Activated naive CD4-positive, alpha-beta T cell treated with anti-CD3 and anti-CD28 coated beads, Interleukin-2, amount 50 U/mL, for 24 hours (primary cell): ENCODE measurements around the gene AREL1.
A peak's percentile ranks its signal among the peaks of the same experiment; 100 is the strongest.

Source experiments
- H3K27ac Mint-ChIP-seq: one replicate; pipeline ENCODE4 v1.8.0; 2021; ENCODE audit warnings: mild to moderate bottlenecking, mixed read lengths
- H3K27me3 Mint-ChIP-seq: one replicate; pipeline ENCODE4 v1.8.0; 2021; ENCODE audit warnings: mixed read lengths
- H3K36me3 Mint-ChIP-seq: one replicate; pipeline ENCODE4 v1.8.0; 2021; ENCODE audit warnings: mixed read lengths
- H3K4me1 Mint-ChIP-seq: one replicate; pipeline ENCODE4 v1.8.0; 2021; ENCODE audit warnings: mixed read lengths
- H3K4me3 Mint-ChIP-seq: one replicate; pipeline ENCODE4 v1.8.0; 2021; ENCODE audit warnings: mild to moderate bottlenecking, mixed read lengths
- H3K9me3 Mint-ChIP-seq: one replicate; pipeline ENCODE4 v1.8.0; 2021; ENCODE audit warnings: mixed read lengths

Gene AREL1

DNA sequence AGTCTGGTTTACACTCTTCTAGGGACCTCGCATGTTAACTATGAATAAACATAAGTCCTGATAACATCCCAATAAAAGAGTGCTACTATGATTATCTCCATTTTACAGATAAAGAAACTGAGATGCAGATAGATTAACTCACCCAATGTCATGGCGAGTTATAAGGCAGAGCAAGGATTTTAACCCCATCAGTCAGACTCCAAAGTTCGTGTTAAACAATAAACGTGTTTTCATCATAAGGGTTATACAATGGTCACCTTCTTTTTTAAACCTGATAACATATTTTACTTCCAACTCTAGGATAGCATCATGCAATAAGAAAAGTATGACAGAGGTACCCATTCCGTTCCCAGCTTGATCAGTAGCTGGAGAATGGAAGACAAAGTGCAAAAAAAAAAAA lies 1.2 kb downstream of the AREL1 start:
- Mint-ChIP-seq H3K27me3 (no peaks in the 10 kb centered on the region), H3K9me3 (no peaks in the 10 kb centered on the region), H3K4me3 (peak overlapping the region; percentile 100), H3K36me3 (peaks cover 8% of the 10 kb centered on the region), H3K4me1 (peaks cover 66% of the 10 kb centered on the region), H3K27ac (no peak overlapping the region)

GRCh38 chr14:74710480-74710879 lies 2.4 kb downstream of the AREL1 start:
- Mint-ChIP-seq H3K27me3 (no peaks in the 10 kb centered on the region), H3K9me3 (no peaks in the 10 kb centered on the region), H3K4me3 (peak overlapping the region; percentile 59), H3K27ac (no peak overlapping the region), H3K4me1 (peaks cover 69% of the 10 kb centered on the region), H3K36me3 (peaks cover 5% of the 10 kb centered on the region)

DNA sequence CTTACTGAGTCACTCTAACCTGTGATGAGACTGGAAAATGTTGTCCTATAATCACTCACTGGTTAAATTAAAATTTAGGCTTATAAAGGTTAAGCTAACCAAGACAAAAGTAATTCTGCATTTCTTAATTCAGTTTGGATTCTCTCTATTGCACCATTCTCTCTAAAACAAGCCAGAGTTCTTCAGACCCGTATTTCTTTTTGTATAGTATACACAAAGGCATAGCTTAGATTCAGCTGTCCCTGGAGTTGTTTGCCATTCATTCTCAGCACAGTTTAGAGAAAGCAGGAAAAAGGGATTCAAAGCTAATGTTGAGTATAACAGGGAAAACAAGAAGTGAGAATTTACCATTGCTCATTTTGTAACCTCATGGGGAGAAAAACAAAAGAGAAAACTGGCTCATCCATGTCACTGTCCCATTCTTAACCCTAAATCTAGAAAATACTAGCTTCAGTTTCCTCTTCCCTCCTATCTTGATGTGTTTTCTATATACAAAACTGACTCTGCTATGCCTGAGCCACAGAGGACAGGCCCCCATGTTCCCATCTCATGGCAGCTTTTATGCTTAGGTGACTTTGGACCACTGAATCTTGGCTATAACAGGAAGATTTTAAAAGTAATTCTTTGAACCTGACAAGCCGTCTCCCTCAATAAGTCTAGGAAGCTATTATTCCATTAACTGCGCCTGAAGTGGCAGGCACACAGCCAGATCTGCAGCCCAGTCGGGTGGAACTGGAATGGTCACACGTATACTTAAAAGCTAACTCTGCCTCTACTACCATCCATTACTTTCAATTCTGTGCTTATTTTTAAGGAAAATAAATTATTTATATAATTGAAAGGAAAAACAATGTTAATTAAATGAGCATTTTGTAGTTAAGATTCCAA lies 7.0 kb downstream of the AREL1 start:
- Mint-ChIP-seq H3K4me3 (no peak overlapping the region), H3K27ac (no peak overlapping the region), H3K4me1 (peaks cover 57% of the 10 kb centered on the region)

DNA sequence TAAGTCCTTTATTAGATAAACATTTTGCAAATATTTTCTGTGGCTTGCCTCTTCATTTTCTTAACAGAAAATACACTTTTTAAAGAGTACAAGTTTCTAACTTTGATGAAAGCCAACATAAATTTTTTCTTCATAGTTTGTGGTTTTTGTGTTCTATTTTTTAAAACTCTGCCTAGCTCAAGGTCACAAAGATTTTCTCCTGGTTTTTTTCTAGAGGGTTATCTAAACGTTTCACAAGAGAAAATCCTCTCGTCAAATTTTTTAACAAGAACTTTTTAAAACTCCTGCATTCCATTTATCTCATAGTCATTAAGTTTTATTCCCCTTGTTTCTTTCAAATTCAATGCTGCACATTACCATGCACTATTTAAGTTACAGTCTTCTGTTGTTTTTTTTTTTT lies 8.2 kb downstream of the AREL1 start:
- Mint-ChIP-seq H3K4me3 (no peak overlapping the region), H3K27ac (no peak overlapping the region), H3K4me1 (peaks cover 47% of the 10 kb centered on the region), H3K27me3 (no peaks in the 10 kb centered on the region), H3K36me3 (peaks cover 13% of the 10 kb centered on the region), H3K9me3 (peaks cover 6% of the 10 kb centered on the region)

More for the DNA sequence above, 7.0 kb downstream of the AREL1 start:
- H3K27me3 Mint-ChIP-seq: no peaks in the 10 kb centered on the region
- H3K36me3 Mint-ChIP-seq: peaks cover 13% of the 10 kb centered on the region
- H3K9me3 Mint-ChIP-seq: peaks cover 6% of the 10 kb centered on the region

DNA sequence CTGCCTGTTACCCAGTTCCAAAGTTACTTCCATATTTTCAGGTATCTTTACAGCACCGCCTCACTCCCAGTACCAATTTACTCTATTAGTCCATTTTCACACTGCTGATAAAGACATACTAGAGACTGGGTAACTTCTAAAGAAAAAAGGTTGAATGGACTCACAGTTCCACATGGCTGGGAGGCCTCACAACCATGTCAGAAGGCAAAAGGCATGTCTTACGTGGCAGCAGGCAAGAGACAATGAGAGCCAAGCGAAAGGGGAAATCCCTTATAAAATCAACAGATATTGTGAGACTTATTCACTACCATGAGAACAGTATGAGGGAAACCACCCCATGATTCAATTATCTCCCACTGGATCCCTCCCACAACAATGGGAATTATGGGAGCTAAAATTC lies 9.8 kb downstream of the AREL1 start:
- Mint-ChIP-seq H3K27ac (peak overlapping the region; percentile 13), H3K9me3 (peaks cover 6% of the 10 kb centered on the region), H3K4me3 (no peak overlapping the region), H3K4me1 (peaks cover 41% of the 10 kb centered on the region), H3K36me3 (peaks cover 14% of the 10 kb centered on the region), H3K27me3 (no peaks in the 10 kb centered on the region)

DNA sequence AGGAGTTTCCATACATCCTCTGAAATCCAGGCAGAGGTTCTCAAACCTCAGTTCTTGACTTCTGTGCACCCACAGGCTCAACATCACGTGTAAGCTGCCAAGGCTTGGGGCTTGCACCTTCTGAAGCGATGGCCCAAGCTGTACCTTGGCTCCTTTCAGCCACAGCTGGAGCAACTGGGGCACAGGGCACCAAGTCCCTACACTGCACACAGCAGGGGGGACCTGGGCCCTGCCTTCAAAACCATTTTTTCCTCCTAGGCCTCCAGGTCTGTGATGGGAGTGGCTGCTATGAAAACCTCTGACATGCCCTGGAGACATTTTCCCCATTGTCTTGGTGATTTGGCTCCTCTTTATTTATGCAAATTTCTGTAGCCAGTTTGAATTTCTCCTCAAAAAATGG lies 10.6 kb downstream of the AREL1 start:
- H3K27me3 Mint-ChIP-seq: no peaks in the 10 kb centered on the region
- H3K9me3 Mint-ChIP-seq: peaks cover 6% of the 10 kb centered on the region
- no peak overlapping the region for H3K27ac Mint-ChIP-seq
- H3K36me3 Mint-ChIP-seq: peaks cover 17% of the 10 kb centered on the region
- H3K4me1 Mint-ChIP-seq: peaks cover 44% of the 10 kb centered on the region
- H3K4me3 Mint-ChIP-seq: no peak overlapping the region

DNA sequence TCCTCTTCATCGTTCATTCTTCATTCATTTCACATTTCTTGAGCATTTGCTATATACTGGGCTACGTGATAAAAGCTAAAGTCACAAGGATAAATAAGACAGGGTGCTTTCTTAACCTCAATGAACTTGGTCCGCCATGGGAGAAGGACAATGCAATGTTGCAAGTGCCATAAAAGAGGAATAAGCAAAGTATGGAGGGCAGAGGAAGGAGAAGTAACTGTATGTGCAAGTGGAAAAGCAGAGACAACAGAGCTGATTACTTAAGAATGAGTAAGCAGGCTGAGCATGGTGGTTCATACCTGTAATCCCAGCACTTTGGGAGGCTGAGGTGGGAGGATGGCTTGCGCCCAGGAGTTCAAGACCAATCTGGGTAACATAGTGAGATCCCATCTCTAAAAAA lies 14.4 kb downstream of the AREL1 start:
- peaks cover 6% of the 10 kb centered on the region for H3K9me3 Mint-ChIP-seq
- H3K27ac Mint-ChIP-seq: no peak overlapping the region
- no peaks in the 10 kb centered on the region for H3K27me3 Mint-ChIP-seq
- peaks cover 36% of the 10 kb centered on the region for H3K4me1 Mint-ChIP-seq
- H3K36me3 Mint-ChIP-seq: peaks cover 15% of the 10 kb centered on the region
- H3K4me3 Mint-ChIP-seq: no peak overlapping the region

DNA sequence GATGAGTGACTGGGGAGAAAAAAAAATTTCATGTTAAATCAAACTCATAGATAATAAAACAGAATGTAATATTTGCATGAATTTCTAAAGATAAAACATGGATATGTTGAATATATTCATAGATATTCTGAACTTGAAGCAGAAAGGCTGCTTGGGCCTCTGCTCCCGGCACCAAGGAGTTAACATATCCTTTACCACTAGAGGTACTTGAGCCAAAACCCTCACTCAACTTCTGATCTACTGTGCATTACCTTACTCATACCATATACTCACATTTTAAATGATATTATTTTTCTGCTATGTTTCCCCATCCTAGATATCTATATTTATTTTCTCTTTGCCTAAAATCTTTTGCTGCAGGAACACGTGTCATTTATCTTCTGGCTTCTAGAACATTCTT lies 14.9 kb downstream of the AREL1 start:
- H3K27me3 Mint-ChIP-seq: no peaks in the 10 kb centered on the region
- H3K27ac Mint-ChIP-seq: no peak overlapping the region
- no peak overlapping the region for H3K4me3 Mint-ChIP-seq
- H3K36me3 Mint-ChIP-seq: peaks cover 14% of the 10 kb centered on the region
- peaks cover 4% of the 10 kb centered on the region for H3K9me3 Mint-ChIP-seq
- H3K4me1 Mint-ChIP-seq: peaks cover 36% of the 10 kb centered on the region

- Mint-ChIP-seq H3K4me3 (no peak overlapping the region), H3K4me1 (peaks cover 31% of the 10 kb centered on the region), H3K27me3 (no peaks in the 10 kb centered on the region), H3K9me3 (no peaks in the 10 kb centered on the region), H3K27ac (no peak overlapping the region), H3K36me3 (peaks cover 9% of the 10 kb centered on the region)
These were observed 15.3 kb downstream of the AREL1 start for GRCh38 chr14:74697543-74697942.

GRCh38 chr14:74697011-74697410 lies 15.9 kb downstream of the AREL1 start:
- Mint-ChIP-seq H3K27ac (no peak overlapping the region), H3K4me1 (peaks cover 31% of the 10 kb centered on the region), H3K4me3 (no peak overlapping the region), H3K36me3 (peaks cover 8% of the 10 kb centered on the region), H3K27me3 (no peaks in the 10 kb centered on the region), H3K9me3 (no peaks in the 10 kb centered on the region)

DNA sequence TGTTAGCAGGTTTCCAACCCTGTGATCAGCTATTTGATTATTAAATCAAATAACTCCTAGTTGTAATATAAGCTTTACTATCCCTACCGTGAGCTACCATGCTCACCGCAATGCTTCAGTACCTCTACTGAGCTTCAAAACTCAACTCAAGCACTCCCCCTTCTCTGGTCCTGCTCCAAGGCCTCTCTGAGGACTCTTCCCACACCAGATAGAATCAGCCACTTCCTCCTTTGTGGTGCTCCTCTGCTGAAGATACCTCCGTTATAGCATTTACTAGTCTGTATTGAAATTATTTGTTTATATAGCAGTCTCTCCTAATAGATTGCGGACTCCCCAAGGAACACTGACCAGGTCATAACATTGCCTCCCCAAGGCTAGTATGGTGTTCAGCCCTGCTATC lies 17.5 kb downstream of the AREL1 start:
- H3K4me1 Mint-ChIP-seq: peaks cover 25% of the 10 kb centered on the region
- H3K27me3 Mint-ChIP-seq: no peaks in the 10 kb centered on the region
- H3K36me3 Mint-ChIP-seq: peaks cover 8% of the 10 kb centered on the region
- no peaks in the 10 kb centered on the region for H3K9me3 Mint-ChIP-seq
- H3K27ac Mint-ChIP-seq: no peak overlapping the region
- H3K4me3 Mint-ChIP-seq: no peak overlapping the region

DNA sequence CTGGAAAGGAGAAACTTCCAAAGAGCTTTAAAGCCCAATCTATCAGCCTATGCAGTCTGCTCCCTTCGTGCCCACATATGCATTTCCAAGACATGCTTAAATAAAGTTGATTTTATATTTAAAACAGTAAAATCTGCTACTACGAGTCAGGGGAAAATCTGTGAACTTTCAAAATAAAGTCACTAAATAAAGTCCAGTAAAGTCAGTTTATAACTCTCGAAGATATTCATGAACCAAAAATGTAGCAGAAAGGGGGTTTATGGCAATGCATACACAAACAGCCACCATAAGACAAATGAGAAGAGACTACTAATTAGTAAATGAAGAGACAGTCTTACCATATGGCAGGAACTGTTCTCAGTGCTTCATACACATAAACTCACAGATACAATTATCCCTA lies 19.7 kb downstream of the AREL1 start:
- Mint-ChIP-seq H3K27me3 (no peaks in the 10 kb centered on the region), H3K4me3 (no peak overlapping the region), H3K36me3 (peaks cover 10% of the 10 kb centered on the region), H3K9me3 (no peaks in the 10 kb centered on the region), H3K27ac (no peak overlapping the region), H3K4me1 (peaks cover 17% of the 10 kb centered on the region)

GRCh38 chr14:74691456-74691855 lies 21.4 kb downstream of the AREL1 start:
- peaks cover 4% of the 10 kb centered on the region for H3K36me3 Mint-ChIP-seq
- no peaks in the 10 kb centered on the region for H3K27me3 Mint-ChIP-seq
- no peaks in the 10 kb centered on the region for H3K9me3 Mint-ChIP-seq
- no peak overlapping the region for H3K4me3 Mint-ChIP-seq
- peaks cover 10% of the 10 kb centered on the region for H3K4me1 Mint-ChIP-seq
- H3K27ac Mint-ChIP-seq: no peak overlapping the region

DNA sequence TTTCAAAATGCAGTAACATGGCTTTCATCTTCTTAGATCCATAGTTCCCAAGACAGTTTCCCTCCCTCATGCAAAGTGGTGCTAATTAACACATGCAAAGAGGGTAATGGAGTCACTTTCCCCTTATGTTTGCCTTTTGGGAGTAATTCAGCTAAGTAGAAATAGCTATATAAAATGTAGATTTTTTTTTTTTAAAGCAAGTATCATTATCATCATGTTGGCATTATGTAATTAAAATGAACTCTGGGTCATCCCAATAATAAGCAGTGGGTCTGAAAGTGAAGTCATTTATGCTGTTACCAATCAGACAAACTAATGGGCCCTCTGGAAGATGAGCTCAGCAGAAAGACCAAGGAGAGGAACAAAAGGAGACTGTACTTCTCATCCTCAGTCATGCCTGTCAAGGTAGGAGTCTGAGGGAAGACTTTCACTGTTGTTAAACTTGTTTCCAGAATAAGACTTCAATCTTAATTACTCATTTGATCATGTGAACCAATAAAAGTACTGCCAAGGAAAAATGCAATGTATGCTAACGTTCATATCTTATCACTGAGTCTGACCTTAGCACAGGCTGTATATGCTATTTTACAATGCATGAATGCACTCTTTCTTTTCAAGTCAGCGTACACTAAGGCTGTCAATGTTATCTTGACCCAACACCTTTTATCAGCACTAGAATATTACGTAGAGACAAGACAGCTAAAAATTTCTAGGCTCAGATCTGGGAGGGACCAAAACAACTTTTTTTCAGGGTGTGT lies 26.8 kb downstream of the AREL1 start:
- H3K9me3 Mint-ChIP-seq: no peaks in the 10 kb centered on the region
- peaks cover 7% of the 10 kb centered on the region for H3K36me3 Mint-ChIP-seq
- H3K4me3 Mint-ChIP-seq: no peak overlapping the region
- H3K4me1 Mint-ChIP-seq: peaks cover 37% of the 10 kb centered on the region
- H3K27me3 Mint-ChIP-seq: no peaks in the 10 kb centered on the region
- H3K27ac Mint-ChIP-seq: no peak overlapping the region

DNA sequence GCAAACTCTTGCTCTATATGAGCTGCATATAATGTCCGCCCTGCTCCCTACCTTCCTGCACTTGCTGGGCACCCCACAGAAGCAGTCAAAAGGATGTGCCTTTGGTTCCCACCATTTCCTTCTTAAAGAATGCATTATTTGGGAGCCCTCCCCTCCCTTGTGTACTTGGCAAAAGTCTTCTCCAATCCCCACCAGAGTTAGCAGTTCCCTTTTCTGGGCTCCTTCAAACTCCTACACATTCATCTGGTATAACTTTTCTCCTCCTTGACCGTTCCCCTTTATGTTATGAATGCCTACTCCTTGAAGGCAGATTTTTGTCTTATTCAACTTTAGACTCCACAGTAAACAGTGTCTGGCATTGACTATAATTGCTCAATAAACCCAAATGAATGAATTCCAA lies 27.8 kb downstream of the AREL1 start:
- peak overlapping the region; percentile 31 for H3K27ac Mint-ChIP-seq
- H3K4me1 Mint-ChIP-seq: peaks cover 37% of the 10 kb centered on the region
- peaks cover 7% of the 10 kb centered on the region for H3K36me3 Mint-ChIP-seq
- no peaks in the 10 kb centered on the region for H3K9me3 Mint-ChIP-seq
- H3K4me3 Mint-ChIP-seq: no peak overlapping the region
- H3K27me3 Mint-ChIP-seq: no peaks in the 10 kb centered on the region

DNA sequence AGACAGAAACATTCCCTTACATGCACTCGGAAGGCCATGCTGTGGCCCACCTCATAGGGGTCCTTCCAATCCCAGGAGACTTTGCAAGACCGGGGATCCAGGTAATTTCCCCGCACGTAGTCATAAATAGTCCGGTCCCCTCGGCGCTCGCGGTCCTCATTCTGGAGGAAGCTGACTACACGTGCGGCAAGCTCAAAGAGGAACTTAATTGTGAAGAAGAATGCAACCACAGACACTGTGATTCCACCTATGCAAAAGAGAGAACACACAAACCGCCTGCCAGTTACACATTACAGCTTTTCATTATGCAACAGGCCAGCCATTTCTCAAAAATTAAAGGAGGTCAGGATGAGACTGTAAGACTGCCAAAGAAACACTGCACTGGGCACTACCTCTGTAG lies 28.4 kb downstream of the AREL1 start:
- H3K27ac Mint-ChIP-seq: peak overlapping the region; percentile 17
- no peaks in the 10 kb centered on the region for H3K9me3 Mint-ChIP-seq
- no peak overlapping the region for H3K4me3 Mint-ChIP-seq
- no peaks in the 10 kb centered on the region for H3K27me3 Mint-ChIP-seq
- H3K4me1 Mint-ChIP-seq: peaks cover 37% of the 10 kb centered on the region
- H3K36me3 Mint-ChIP-seq: peaks cover 7% of the 10 kb centered on the region
